ENCODE measurements around the gene SIPA1L3.

The SIPA1L3 gene

DNA sequence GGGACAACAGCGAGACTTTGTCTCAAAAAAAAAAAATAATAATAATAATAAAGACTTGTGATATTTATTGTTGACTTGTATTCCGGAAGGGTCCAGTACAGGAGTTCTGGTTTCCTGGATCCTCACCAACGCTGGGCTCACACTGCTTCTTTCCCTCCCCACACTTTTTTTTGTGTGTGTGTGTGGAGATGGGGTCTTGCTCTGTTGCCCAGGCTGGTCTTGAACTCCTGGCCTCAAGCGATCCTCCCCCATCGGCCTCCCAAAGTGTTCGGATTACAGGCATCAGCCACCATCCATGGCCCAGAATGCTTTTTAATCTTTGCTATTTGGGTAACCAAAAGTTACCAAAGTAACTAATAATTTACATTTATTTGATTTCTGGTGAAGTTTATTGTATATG lies 39.1 kb downstream of the SIPA1L3 start:
- DNase-seq (ENCODE audit: low spot score) = no peak

GRCh38 chr19:37947778-37948177 lies 40.8 kb downstream of the SIPA1L3 start:
- DNase-seq (ENCODE audit: low spot score) = no peak

DNA sequence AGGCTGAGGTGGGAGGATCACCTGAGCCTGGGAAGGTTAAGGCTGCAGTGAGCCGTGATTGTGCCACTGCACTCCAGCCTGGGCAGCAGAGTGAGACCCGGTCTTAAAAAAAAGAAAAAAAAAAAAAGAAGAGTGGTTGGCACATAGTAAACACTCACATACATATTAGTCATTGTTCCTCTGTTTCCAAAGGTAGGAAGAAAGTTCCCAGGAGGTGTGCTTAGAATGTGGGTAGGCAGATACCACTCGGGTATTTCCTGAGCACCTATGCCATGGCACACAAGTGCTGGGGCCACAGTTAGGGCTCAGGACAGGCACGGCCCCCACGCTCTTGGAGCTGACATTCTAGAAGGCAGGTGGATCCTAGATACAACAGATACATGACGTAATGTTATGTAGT lies 41.4 kb downstream of the SIPA1L3 start:
- no peak for DNase-seq (ENCODE audit: low spot score)

DNA sequence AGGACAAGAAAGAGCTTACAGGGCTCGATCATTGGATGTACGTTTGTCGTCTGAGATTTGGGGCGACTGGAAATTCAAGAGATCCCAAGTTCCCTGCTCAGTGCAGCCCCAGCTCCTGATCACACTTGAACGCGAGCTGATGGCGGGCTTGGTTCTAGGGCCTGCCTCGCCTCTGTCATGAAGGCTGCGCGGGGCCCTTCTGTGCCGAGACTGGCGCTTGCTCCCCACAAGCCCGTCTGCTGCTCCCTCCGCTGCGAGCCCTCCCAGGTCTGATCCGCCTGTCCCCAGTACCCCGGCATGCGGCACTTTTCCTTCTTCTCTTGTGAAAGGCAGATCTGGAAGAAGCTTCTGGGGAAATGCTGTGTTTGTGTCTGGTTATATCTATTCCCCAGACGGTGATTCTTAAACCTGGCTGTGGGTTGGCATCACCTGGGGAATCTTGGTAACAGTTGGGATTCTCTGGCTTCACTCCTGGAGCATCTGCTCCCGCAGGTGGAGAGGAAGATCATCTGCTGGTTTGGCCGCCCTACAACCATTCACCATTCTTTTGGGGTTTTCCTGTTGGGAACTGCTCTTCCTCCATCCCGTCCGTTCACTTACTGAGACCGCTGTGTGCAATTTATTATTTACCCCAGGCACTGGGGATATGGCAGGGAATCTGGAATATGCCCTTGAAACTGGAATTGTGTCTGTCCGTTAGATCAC lies 43.6 kb downstream of the SIPA1L3 start:
- DNase-seq (ENCODE audit: low spot score) = no peak

- DNase-seq (ENCODE audit: low spot score) = no peak
These were observed 44.8 kb downstream of the SIPA1L3 start for GRCh38 chr19:37951816-37952210.

DNA sequence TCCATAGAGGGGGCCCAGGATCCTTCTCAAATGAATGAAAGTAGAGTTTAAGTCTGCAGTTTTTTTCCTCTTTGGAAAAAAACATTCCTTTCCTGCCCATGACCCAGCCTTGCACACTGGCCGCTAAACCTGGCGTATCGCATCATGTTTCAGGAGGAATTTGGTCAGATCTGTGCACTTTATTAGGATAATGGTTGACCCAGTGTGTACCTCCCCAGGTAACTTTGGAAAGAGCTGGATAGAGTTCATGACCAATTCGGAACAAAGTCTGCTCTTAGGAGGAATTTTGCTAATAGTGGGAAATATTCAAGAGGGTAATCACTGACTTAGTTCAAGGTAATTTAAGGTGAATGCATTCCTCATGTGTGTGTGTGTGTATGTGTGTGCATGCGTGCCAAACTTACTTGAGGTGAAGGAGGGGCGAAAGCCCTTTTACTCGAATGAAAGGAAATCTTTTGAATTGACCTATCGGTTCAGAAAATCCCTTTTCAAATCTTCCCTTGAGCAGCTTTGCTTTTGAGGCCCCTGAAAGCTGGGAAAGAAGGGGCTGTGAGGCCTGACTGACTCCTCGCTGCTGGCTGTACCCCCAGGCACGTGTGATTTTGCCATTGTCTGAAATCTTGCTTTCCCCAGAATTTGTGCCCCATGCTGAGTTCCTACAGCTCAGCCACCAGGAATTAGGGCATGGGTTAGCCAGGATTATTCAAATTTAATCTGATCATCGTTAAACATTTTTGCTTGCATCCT lies 46.3 kb downstream of the SIPA1L3 start:
- no peak for DNase-seq (ENCODE audit: low spot score)

- DNase-seq (ENCODE audit: low spot score) = no peak
These were observed 46.9 kb downstream of the SIPA1L3 start for GRCh38 chr19:37953918-37954303.

- DNase-seq (ENCODE audit: low spot score) = no peak
These were observed 47.4 kb downstream of the SIPA1L3 start for GRCh38 chr19:37954421-37954874.

DNA sequence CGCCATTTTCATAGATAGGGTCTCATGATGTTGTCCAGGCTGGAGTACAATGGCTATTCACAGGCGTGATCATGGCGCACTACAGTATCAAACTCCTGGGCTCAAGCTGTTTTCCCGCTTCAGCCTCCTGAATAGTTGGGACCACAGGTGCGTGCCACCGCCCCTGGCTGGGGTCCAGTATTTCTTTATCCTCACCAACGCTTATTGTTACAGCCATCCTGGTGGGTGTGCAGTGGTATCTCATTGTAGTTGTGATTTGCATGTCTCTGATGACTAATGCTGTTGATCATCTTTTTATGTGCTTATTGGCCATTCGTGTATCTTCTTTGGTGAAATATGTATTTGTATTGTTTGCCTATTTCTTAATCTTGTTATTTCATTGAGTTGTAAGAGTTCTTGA lies 49.0 kb downstream of the SIPA1L3 start:
- DNase-seq (ENCODE audit: low spot score) = no peak

DNA sequence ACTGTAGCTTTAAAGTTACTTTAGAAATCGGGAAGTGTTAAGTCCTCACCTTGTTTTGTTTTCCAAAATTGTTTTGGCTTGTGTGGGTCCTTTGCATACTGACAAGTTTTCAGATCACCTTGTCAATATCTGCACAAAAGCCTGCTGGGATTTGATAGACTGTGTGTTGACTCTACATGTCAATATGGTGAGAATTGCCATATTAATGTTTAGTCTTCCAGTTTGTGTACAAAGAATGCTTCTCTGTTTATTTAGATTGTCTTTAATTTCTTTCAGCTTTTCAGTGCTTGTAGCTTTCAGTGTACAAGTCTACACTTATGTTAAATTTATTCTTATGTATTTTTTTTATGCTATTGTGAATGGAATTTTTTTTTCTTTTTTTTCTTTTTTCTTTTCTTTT lies 50.2 kb downstream of the SIPA1L3 start:
- no peak for DNase-seq (ENCODE audit: low spot score)

DNA sequence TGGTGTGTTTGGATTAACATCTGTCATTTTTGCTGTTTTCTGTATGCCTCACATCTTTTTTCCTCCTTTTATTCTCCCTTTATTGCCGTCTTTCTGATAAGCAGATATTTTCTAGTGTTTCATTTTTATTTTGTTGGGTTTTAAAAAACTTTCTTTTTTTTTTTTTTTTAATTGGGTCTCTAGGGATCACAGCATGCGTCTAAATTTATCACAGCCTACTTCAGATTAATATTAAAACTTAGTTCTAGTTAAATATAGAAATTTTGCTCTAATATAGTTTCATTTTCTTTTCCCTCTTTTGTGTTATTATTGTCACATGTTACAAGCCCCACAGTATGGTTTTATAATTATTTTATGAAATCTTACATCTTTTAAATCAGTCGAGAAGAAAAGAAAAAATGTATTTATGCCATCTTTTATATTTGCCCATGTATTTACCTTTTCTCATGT lies 52.7 kb downstream of the SIPA1L3 start:
- no peak for DNase-seq (ENCODE audit: low spot score)

DNA sequence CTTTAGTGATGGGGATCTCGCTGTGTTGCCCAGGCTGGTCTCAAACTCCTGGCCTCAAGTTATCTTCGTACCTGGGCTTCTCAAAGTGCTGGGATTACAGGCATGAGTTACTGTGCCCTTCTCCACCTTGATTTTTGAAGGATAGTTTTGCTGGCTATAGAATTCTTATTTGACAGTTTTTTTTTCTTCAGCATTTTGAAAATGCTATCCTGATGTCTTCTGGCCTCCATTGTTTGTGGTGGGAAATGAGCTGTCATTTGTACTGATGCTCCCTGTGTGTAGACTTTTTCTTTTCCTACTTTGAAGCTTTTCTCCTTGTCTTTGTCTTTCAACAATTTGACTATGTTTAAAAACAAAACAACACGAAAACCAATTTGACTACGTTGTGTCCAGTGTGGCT lies 54.2 kb downstream of the SIPA1L3 start:
- no peak for DNase-seq (ENCODE audit: low spot score)

DNA sequence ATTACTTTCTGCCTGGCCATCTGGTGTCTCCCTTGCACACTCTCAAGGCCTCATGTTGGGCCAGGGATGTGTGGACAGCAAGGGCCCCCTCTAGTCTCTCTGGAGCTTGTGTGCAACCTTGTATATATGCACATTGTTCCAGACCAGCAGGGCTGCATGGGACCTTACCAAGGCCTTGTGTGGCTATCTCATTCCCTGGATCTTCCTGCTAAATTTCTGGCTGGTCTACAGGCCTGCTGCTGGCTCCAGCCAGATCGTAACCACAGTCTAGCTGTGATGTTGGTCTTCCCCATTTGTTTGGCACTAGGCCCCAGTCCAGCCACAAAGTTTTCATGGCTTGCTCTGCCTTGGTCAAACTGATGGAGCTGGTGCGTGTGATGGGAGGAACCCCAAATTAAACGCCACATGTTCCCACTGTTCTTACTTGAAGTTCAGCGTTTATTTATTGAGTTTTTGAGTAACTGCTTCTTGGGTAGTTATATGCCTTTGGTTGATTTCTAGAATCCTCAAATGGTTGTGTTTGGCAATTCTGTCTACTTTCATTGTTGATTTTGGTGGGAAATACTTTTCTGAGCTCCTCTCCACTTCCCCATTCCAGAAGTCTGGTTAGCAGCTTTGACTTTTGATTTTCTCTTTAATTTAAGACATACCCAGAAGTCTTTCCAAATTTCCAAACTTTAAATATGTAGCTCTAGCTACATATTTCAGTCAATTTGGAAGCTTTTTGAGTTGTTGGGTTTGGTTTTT lies 56.4 kb downstream of the SIPA1L3 start:
- no peak for DNase-seq (ENCODE audit: low spot score)

DNA sequence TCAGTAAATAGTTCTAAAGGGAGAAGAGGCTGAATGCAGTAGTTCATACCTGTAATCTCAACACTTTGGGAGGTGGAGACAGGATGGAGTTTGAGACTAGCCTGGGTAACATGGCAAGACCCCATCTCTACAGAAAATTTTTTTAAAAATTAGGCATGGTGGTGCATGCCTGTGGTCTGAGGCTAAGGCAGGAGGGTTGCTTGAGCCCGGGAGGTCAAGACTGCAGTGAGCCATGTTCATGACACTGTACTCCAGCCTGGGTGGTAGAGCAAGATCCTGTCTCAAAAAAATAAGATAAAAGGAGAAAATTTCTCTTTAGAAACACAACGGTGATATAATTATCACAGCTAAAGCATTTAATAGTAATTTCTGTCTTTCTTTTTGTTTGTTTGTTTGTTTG lies 57.1 kb downstream of the SIPA1L3 start:
- DNase-seq (ENCODE audit: low spot score) = no peak

DNA sequence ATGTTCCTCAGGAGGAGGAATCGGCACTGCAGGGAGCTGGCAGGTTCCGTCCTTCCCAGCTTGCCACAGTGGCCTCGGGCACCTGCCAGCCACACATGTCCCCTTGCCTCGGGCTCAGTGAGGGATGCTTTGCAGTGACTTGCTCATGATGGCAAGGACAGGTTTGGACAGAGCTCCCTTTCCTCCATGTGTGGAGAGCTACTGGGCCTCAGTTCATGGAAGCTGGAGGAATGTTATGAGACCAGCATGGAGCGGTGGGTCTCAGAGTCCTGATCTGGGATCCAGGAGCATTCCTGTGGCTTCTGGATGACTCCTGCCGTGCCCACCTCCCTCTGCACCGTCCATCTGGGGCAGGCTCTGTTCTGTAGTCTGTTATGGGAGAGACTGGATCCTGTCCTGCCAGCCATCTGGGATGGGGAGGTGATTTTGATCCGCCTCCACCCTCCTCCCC lies 59.2 kb downstream of the SIPA1L3 start:
- DNase-seq (ENCODE audit: low spot score) = no peak

DNA sequence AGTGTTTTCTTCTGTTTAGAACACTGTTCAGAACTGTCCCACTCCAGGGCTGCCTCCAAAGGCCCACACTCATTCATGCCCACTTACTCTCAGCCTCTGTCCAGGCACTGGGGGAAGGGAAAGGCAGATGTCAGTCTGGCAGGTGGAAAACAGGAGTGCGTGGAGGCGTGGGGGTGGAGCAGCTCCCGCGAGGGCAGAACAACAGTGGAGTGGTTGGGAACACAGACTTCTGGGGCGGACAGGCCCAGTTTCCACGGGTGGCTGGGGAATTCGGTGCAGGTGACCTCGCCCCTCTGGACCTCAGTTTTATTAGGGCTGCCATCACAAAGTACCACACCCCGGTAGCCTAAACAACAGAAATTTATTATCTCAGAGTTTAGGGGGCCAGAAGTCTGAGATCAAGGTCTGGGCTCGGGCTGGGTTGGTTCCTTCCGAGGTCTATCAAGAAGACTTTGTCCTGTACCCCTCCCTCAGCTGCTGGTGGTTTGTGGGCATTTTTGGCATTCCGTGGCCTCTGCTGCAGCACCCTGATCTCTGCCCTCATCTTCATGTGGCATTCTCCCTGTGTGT lies 59.7 kb downstream of the SIPA1L3 start:
- no peak for DNase-seq (ENCODE audit: low spot score)

GRCh38 chr19:37969695-37970094 lies 62.7 kb downstream of the SIPA1L3 start:
- no peak for DNase-seq (ENCODE audit: low spot score)

- no peak for DNase-seq (ENCODE audit: low spot score)
These were observed 63.7 kb downstream of the SIPA1L3 start for GRCh38 chr19:37970699-37971098.

GRCh38 chr19:37972803-37973202 lies 65.8 kb downstream of the SIPA1L3 start:
- no peak for DNase-seq (ENCODE audit: low spot score)

DNA sequence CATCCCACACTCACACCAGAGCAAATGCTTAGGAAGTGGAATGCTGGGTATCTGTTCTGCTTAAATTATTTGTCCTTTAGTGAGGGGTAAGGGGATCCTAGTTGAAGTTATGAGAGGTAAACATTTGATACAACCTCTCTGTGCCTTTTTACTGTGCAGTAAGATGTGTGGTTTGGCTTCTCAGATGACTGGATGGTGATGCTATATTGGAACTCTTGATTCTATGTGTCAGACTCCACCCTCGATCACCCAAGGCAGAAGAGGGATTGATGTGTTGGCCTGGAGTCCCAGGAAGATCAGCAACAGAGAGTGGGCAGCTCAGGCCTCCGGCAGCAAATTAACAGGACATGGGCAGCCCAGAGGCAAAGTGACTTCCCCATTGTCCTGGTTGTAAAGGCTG lies 66.7 kb downstream of the SIPA1L3 start:
- DNase-seq (ENCODE audit: low spot score) = no peak

DNA sequence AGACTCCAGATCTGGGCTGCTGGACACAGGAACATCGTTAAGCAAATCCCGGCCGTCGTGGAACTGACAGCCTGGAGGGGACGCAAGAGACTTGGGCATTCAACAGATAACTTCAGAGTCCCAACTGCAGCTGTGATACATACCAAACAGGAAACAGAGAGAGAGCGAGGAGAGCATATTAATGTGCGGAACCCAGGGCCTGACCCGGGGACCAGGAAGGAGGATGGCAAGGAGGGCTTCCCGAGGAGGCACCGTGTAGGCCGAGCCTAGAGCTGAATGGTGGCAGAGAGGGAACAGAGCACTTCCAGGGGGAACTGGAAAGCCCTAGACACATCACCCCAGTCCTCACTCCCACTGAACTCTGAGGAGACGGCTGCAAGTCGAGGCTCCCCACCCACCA lies 68.1 kb downstream of the SIPA1L3 start:
- DNase-seq (ENCODE audit: low spot score) = no peak

Data from hematopoietic multipotent progenitor cell treated with erythropoietin and hydrocortisone succinate and interleukin-3 and kit ligand, for 17 days (in vitro differentiated cells).